HepG2 (cell line): ENCODE measurements around the gene CLK4. TPM values are rescaled to one million over a fixed set of nuclear protein-coding genes. Genes with fewer than 3 reads are reported as not detected.
A peak's percentile ranks its signal among the peaks of the same experiment; 100 is the strongest.

ENCODE experiments used
- AKNA ChIP-seq: sonication (generic); formaldehyde crosslinking; IDR thresholded peaks from 2 replicates; pipeline ENCODE4 v1.4.0; 2020; ENCODE audit warnings: missing genetic modification reagents, borderline replicate concordance
- CCAR2 ChIP-seq: fragments of 200-400 bp; formaldehyde crosslinking; optimal IDR thresholded peaks from 2 replicates; pipeline ENCODE3; 2018; ENCODE audit warnings: low read depth, mild to moderate bottlenecking, low read length, moderate library complexity
- DMAP1 ChIP-seq: IDR thresholded peaks from 2 replicates; pipeline ENCODE4 v1.6.1; 2016
- DMTF1 ChIP-seq: sonication (generic); formaldehyde crosslinking; IDR thresholded peaks from 2 replicates; pipeline ENCODE4 v1.4.0; 2020; ENCODE audit warnings: mild to moderate bottlenecking, missing genetic modification reagents
- GATA4 ChIP-seq: sonication (generic); IDR thresholded peaks from 2 replicates; pipeline ENCODE4 v1.6.1; 2016; ENCODE audit warnings: antibody characterized with exemption, low read depth, borderline replicate concordance
- GZF1 ChIP-seq: sonication (generic); formaldehyde crosslinking; IDR thresholded peaks from 2 replicates; pipeline ENCODE4 v1.5.1; 2020; ENCODE audit warnings: mild to moderate bottlenecking, missing genetic modification reagents
- ISL2 ChIP-seq: sonication (generic); formaldehyde crosslinking; IDR thresholded peaks from 2 replicates; pipeline ENCODE4 v1.5.0; 2020; ENCODE audit warnings: missing genetic modification reagents
- KDM6A ChIP-seq: IDR thresholded peaks from 2 replicates; pipeline ENCODE4 v1.6.1; 2016; ENCODE audit warnings: low read depth
- MED1 ChIP-seq: sonication (generic); formaldehyde crosslinking; IDR thresholded peaks from 2 replicates; pipeline ENCODE4 v1.4.0; 2020; ENCODE audit warnings: missing genetic modification reagents
- MIER3 ChIP-seq: IDR thresholded peaks from 2 replicates; pipeline ENCODE4 v1.6.1; 2016; ENCODE audit warnings: missing compliant biosample characterization, borderline replicate concordance
- NR2F1 ChIP-seq, 2 experiments: fragments of 450-650 bp in 1 of 2; formaldehyde crosslinking in 1 of 2; IDR thresholded peaks; 2 replicates each; pipeline versions ENCODE4 v1.5.0 to v1.6.1; 2016 to 2020; ENCODE audit warnings: mild to moderate bottlenecking in 1 of 2, missing compliant biosample characterization in 1 of 2, missing genetic modification reagents in 1 of 2, moderate library complexity in 1 of 2
- PCBP1 ChIP-seq: fragments of 200-400 bp; formaldehyde crosslinking; IDR thresholded peaks from 2 replicates; pipeline ENCODE4 v1.6.1; 2017; ENCODE audit warnings: mild to moderate bottlenecking, low read depth, low read length, borderline replicate concordance
- THAP9 ChIP-seq: sonication (generic); formaldehyde crosslinking; IDR thresholded peaks from 2 replicates; pipeline ENCODE4; 2020; ENCODE audit warnings: missing genetic modification reagents, mild to moderate bottlenecking, borderline replicate concordance
- ZC3H13 ChIP-seq: sonication (generic); formaldehyde crosslinking; IDR thresholded peaks from 2 replicates; pipeline ENCODE4 v1.8.1; 2023; ENCODE audit warnings: mild to moderate bottlenecking, missing genetic modification reagents, moderate library complexity
- ZFP36L2 ChIP-seq: sonication (generic); formaldehyde crosslinking; IDR thresholded peaks from 2 replicates; pipeline ENCODE4 v1.4.0; 2020; ENCODE audit warnings: missing genetic modification reagents
- ZFP41 ChIP-seq: sonication (generic); formaldehyde crosslinking; IDR thresholded peaks from 2 replicates; pipeline ENCODE4 v1.4.0; 2020; ENCODE audit warnings: mild to moderate bottlenecking, missing genetic modification reagents, borderline replicate concordance
- ZNF615 ChIP-seq: sonication (generic); formaldehyde crosslinking; IDR thresholded peaks from 2 replicates; pipeline ENCODE4 v1.5.0; 2020; ENCODE audit warnings: mild to moderate bottlenecking, missing genetic modification reagents, borderline replicate concordance
- polyA plus RNA-seq, 8 experiments: library from polyadenylated mRNA; depleted of rRNA in 3 of 8; stranded (reverse) in 7 of 8; unstranded in 1 of 8; fragments of >200 nt; fragmentation: Illumina TruSeq in 4 of 8; extraction: Trizol in 4 of 8; gene quantifications; 2 replicates each; pipeline versions ENCODE4 v1.2.1 to v1.2.3, GENCODE V29; 2011 to 2016; ENCODE audit warnings: low read depth in 4 of 8, missing spikeins in 1 of 8, mixed read lengths in 1 of 8; ENCODE audit not compliant: insufficient read depth in 1 of 8
- total RNA-seq, 5 experiments: library from RNA; depleted of rRNA; stranded (reverse); fragments of >200 nt; fragmentation: Illumina TruSeq; extraction: Trizol; gene quantifications; 2 replicates each; pipeline ENCODE4 v1.2.3, GENCODE V29; 2016; ENCODE audit warnings: low read depth in 1 of 5
- TF ChIP-seq, protein P1 (sequence below): sonication (generic); formaldehyde crosslinking; IDR thresholded peaks from 2 replicates; pipeline ENCODE4 v1.8.1; 2023; ENCODE audit warnings: mild to moderate bottlenecking, missing genetic modification reagents

CLK4 gene
- total and polyA plus RNA-seq, 2 of the 13 experiments (the other 11 are each of a cell fraction or from before 2014, with no cell fraction given): 17.7 to 18.4 TPM

- TF ChIP-seq DMAP1 (CRISPR knock-in tag) (peak; percentile 54), DMTF1 (CRISPR knock-in tag) (no peak), ZFP36L2 (CRISPR knock-in tag) (no peak), MED1 (CRISPR knock-in tag) (peak; percentile 40), THAP9 (CRISPR knock-in tag) (peak; percentile 51; the same call in 1 of the 2 replicates), GZF1 (CRISPR knock-in tag) (no peak), KDM6A (CRISPR knock-in tag) (no peak), ISL2 (no peak; the same call in 1 of the 2 replicates), GATA4 (no peak), ZC3H13 (CRISPR knock-in tag) (peak; percentile 63), PCBP1 (peak; percentile 88; the same call in 1 of the 2 replicates), CCAR2 (no peak), MIER3 (CRISPR knock-in tag) (0 out of 2 replicates have a peak, but pooled peaks have one; percentile 35), AKNA (CRISPR knock-in tag) (peak; percentile 49; the same call in 1 of the 2 replicates), NR2F1 (CRISPR knock-in tag; IDR thresholded peaks at IDR 0.05) (no peak), ZFP41 (CRISPR knock-in tag) (no peak; the same call in 1 of the 2 replicates), ZNF615 (CRISPR knock-in tag) (peak; percentile 59; the same call in 1 of the 2 replicates)
- TF ChIP-seq, protein P1, sequence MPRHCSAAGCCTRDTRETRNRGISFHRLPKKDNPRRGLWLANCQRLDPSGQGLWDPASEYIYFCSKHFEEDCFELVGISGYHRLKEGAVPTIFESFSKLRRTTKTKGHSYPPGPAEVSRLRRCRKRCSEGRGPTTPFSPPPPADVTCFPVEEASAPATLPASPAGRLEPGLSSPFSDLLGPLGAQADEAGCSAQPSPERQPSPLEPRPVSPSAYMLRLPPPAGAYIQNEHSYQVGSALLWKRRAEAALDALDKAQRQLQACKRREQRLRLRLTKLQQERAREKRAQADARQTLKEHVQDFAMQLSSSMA: no peak
These were observed at the start of gene CLK4 (continued) for GRCh38 chr5:178626484-178627258.
